Ectodermal cell (in vitro differentiated cells): ENCODE measurements around the gene ATP6V0A1.

Source experiments
- H3K27ac ChIP-seq: 2 replicates; pipeline ENCODE4 v1.7.0; 2013; ENCODE audit warnings: mild to moderate bottlenecking, low read depth, low read length; ENCODE audit not compliant: insufficient read depth, poor library complexity, severe bottlenecking
- H3K27me3 ChIP-seq: 2 replicates; pipeline ENCODE4 v1.7.0; 2013; ENCODE audit warnings: mild to moderate bottlenecking, low read length; ENCODE audit not compliant: insufficient read depth, control insufficient read depth, poor library complexity, severe bottlenecking
- H3K36me3 ChIP-seq: one replicate; pipeline ENCODE4 v1.7.0; 2013; ENCODE audit warnings: low read length; ENCODE audit not compliant: control insufficient read depth, insufficient read depth
- H3K4me1 ChIP-seq: one replicate; pipeline ENCODE4 v1.7.0; 2013; ENCODE audit warnings: low read length; ENCODE audit not compliant: control insufficient read depth, insufficient read depth
- H3K4me3 ChIP-seq: 2 replicates; pipeline ENCODE4 v1.7.0; 2013; ENCODE audit warnings: low read depth, low read length, control low read depth; ENCODE audit not compliant: insufficient read depth
- H3K9me3 ChIP-seq: 2 replicates; pipeline ENCODE4 v1.7.0; 2013; ENCODE audit warnings: mild to moderate bottlenecking, low read length, moderate library complexity; ENCODE audit not compliant: control insufficient read depth
- WGBS, 2 experiments: methylation state at CpG; one replicate each; pipeline ENCODE4 v1.1.7; 2013; ENCODE audit warnings: missing lambda C conversion rate in 2 of 2; 5-methylcytosine and 5-hydroxymethylcytosine counted together

ATP6V0A1 gene

GRCh38 chr17:42526031-42526444, 67.4 kb downstream of the ATP6V0A1 start:
- 94 to 99% methylated on average over 6 of the region's 6 CpGs for WGBS, 2 experiments
- no peak overlapping the region for H3K4me3 ChIP-seq

GRCh38 chr17:42527932-42528331, 69.3 kb downstream of the ATP6V0A1 start:
- WGBS, 2 experiments, result 89 to 95% methylated on average over 5 of the region's 6 CpGs
- H3K36me3 ChIP-seq, result no peaks in the 10 kb centered on the region
- no peak overlapping the region for H3K27ac ChIP-seq
- H3K4me3 ChIP-seq, result no peak overlapping the region
- H3K4me1 ChIP-seq, result peaks cover 1% of the 10 kb centered on the region
- H3K27me3 ChIP-seq, result peaks cover 21% of the 10 kb centered on the region
- no peaks in the 10 kb centered on the region for H3K9me3 ChIP-seq

More at GRCh38 chr17:42526031-42526444, 67.4 kb downstream of the ATP6V0A1 start:
- Histone ChIP-seq H3K27ac (no peak overlapping the region), H3K27me3 (peaks cover 3% of the 10 kb centered on the region), H3K9me3 (no peaks in the 10 kb centered on the region), H3K4me1 (peaks cover 15% of the 10 kb centered on the region), H3K36me3 (no peaks in the 10 kb centered on the region)

- 92 to 94% methylated on average over 3 of the region's 3 CpGs for WGBS, 2 experiments
- H3K9me3 ChIP-seq, result no peaks in the 10 kb centered on the region
- H3K4me1 ChIP-seq, result no peaks in the 10 kb centered on the region
- H3K27ac ChIP-seq, result no peak overlapping the region
- no peak overlapping the region for H3K4me3 ChIP-seq
- H3K27me3 ChIP-seq, result peaks cover 28% of the 10 kb centered on the region
- no peaks in the 10 kb centered on the region for H3K36me3 ChIP-seq
These were observed 70.4 kb downstream of the ATP6V0A1 start for GRCh38 chr17:42529061-42529460.

GRCh38 chr17:42530952-42531454, 72.3 kb downstream of the ATP6V0A1 start:
- Histone ChIP-seq H3K27me3 (peaks cover 28% of the 10 kb centered on the region), H3K27ac (no peak overlapping the region), H3K4me3 (no peak overlapping the region), H3K36me3 (no peaks in the 10 kb centered on the region), H3K9me3 (no peaks in the 10 kb centered on the region), H3K4me1 (peaks cover 5% of the 10 kb centered on the region)
- WGBS, 2 experiments, result 82 to 88% methylated on average over 2 of the region's 2 CpGs

- Histone ChIP-seq H3K4me1 (peaks cover 6% of the 10 kb centered on the region), H3K36me3 (no peaks in the 10 kb centered on the region), H3K27ac (no peak overlapping the region), H3K4me3 (peak overlapping the region; percentile 39), H3K27me3 (peaks cover 28% of the 10 kb centered on the region), H3K9me3 (no peaks in the 10 kb centered on the region)
- 17% methylated on average over 60 of the region's 60 CpGs for WGBS, 2 experiments
These were observed 73.0 kb downstream of the ATP6V0A1 start for GRCh38 chr17:42531455-42532354.

DNA sequence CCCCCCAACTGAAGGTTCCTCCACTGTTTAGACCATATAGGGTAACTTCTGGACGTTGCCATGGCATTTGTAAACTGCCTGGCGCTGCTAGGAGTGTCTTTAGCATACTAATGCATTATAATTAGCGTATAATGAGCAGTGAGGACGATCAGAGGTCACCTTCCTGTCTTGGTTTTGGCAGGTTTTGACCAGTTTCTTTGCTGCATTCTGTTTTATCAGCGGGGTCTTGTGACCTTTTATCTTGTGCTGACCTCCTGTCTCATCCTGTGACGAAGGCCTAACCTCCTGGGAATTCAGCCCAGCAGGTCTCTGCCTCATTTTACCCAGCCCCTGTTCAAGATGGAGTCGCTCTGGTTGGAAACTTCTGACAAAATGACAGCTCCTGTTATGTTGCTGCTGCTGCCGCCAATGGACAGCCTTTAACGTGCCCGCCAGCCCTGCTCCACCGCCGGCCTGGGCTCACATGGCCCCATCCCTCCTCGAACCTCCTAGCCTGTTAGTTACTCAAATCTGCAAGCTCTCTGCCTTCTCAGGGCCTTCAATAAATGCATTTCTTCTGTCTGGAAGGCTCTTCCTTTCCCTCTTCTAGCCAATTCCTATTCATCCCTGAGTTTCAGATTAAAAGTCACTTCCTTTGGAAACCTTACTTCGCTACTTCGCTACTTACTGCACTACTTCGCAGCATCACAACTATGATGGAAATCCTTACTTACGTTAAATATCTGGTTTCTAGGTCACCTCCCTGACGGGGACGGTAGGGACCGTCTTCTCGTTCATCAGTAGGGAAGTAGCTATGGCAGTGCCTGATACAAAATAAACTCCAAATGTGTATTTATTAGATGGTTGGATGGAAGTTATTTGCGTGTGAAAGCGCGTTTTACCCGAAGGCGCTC, 76.7 kb downstream of the ATP6V0A1 start:
- no peaks in the 10 kb centered on the region for H3K9me3 ChIP-seq
- H3K36me3 ChIP-seq, result peaks cover 5% of the 10 kb centered on the region
- H3K27ac ChIP-seq, result no peak overlapping the region
- H3K4me1 ChIP-seq, result peaks cover 14% of the 10 kb centered on the region
- peak overlapping the region; percentile 63 for H3K4me3 ChIP-seq
- H3K27me3 ChIP-seq, result peaks cover 28% of the 10 kb centered on the region
- 55 to 56% methylated on average over 26 of the region's 26 CpGs for WGBS, 2 experiments

GRCh38 chr17:42536048-42536371, 77.3 kb downstream of the ATP6V0A1 start, which contains the start of gene NAGLU:
Gene NAGLU, plus strand, starts transcription at chr17:42536241. Its CDS starts 32 bp downstream, at chr17:42536273.
- Histone ChIP-seq H3K4me3 (peak within 1 kb of the TSS; percentile 63), H3K27me3 (peaks cover 25% of the 10 kb centered on the region), H3K36me3 (peaks cover 7% of the 10 kb centered on the region), H3K4me1 (peaks cover 14% of the 10 kb centered on the region), H3K27ac (peak within 1 kb of the TSS; percentile 44), H3K9me3 (no peaks in the 10 kb centered on the region)
- WGBS, 2 experiments, result 0 to 1% methylated on average over 40 of the region's 40 CpGs

- Histone ChIP-seq H3K4me1 (peaks cover 14% of the 10 kb centered on the region), H3K4me3 (peak overlapping the region; percentile 63), H3K27me3 (peaks cover 19% of the 10 kb centered on the region), H3K9me3 (no peaks in the 10 kb centered on the region), H3K27ac (peak overlapping the region; percentile 44), H3K36me3 (peaks cover 10% of the 10 kb centered on the region)
- 1 to 2% methylated on average over 65 of the region's 65 CpGs for WGBS, 2 experiments
These were observed 77.9 kb downstream of the ATP6V0A1 start for GRCh38 chr17:42536372-42537155.

DNA sequence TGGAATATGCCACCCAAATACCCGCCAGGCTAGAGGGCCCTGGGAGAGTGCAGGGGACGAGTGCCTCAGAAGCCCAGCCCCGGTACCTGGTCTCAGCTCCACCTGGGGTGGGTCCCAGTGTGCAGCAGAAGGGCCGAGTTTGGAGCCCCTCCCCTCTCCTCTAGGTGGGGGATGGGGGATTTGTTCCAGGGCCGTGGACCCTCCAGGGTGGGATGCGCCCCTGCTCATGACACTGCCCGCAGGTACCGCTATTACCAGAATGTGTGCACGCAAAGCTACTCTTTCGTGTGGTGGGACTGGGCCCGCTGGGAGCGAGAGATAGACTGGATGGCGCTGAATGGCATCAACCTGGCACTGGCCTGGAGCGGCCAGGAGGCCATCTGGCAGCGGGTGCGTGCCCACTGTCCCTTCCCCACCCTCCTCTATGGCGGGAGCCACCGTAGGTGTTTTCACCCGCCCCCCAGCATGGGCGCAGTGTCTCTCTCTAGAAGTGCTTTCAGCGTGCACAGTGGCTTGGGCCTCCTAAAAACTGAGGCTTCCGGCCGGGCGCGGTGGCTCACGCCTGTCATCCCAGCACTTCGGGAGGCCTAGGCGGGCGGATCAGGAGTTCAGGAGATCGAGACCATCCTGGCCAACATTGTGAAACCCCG, 78.6 kb downstream of the ATP6V0A1 start:
- 86 to 87% methylated on average over 31 of the region's 31 CpGs for WGBS, 2 experiments
- Histone ChIP-seq H3K27ac (no peak overlapping the region), H3K4me1 (peaks cover 14% of the 10 kb centered on the region)

More for the DNA sequence above, 78.6 kb downstream of the ATP6V0A1 start:
- Histone ChIP-seq H3K36me3 (peaks cover 10% of the 10 kb centered on the region), H3K4me3 (peak overlapping the region; percentile 63), H3K9me3 (no peaks in the 10 kb centered on the region), H3K27me3 (peaks cover 12% of the 10 kb centered on the region)
